ENCODE data around the gene PUM2. TPM values are rescaled to one million over a fixed set of nuclear protein-coding genes. Genes with fewer than 3 reads are reported as not detected.
A peak's percentile ranks its signal among the peaks of the same experiment; 100 is the strongest.

PUM2 gene
- total and polyA plus RNA-seq, 2 experiments from 2014 or later = 13.6 to 18.3 TPM

GRCh38 chr2:20291846-20292408 is 58.7 kb downstream of the PUM2 start:
- no peaks in the 10 kb centered on the region for H3K9me2 ChIP-seq (ENCODE audit: insufficient read depth)
- H3K36me3 ChIP-seq (ENCODE audit: low read depth) = peaks cover 44% of the 10 kb centered on the region
- DNase-seq = no peak
- no peak overlapping the region for H3K9ac ChIP-seq
- no peaks in the 10 kb centered on the region for H3K27me3 ChIP-seq (replicated peaks; ENCODE audit: insufficient read depth)
- H3K79me2 ChIP-seq (ENCODE audit: insufficient read depth) = peaks cover 61% of the 10 kb centered on the region
- TF ChIP-seq EZH2phosphoT487 (IDR thresholded peaks at IDR 0.05; ENCODE audit: insufficient read depth, low read depth) = no peak
- H3K4me1 ChIP-seq (ENCODE audit: insufficient read depth) = peaks cover 25% of the 10 kb centered on the region
- H3F3A ChIP-seq (ENCODE audit: insufficient read depth) = peaks cover 57% of the 10 kb centered on the region
- no peak overlapping the region for H3K4me3 ChIP-seq
- no peak overlapping the region for H2AFZ ChIP-seq
- in situ Hi-C loops (cut with MboI) = no loop called here
- H3K9me3 ChIP-seq (ENCODE audit: low read depth) = no peaks in the 10 kb centered on the region
- no peak overlapping the region for H3K4me2 ChIP-seq (ENCODE audit: unreplicated experiment)
- no peaks in the 10 kb centered on the region for H4K20me1 ChIP-seq (ENCODE audit: insufficient read depth)
- 95 to 98% methylated on average over 13 of the region's 13 CpGs for WGBS, 2 experiments (ENCODE audit: low coverage in 1 of 2, low lambda C conversion rate in 2 of 2, missing lambda C conversion rate in 2 of 2)
- peak overlapping the region; percentile 44 for H3K27ac ChIP-seq

GRCh38 chr2:20291106-20291564 is 59.5 kb downstream of the PUM2 start:
- H3K9ac ChIP-seq = no peak overlapping the region
- peaks cover 61% of the 10 kb centered on the region for H3K79me2 ChIP-seq (ENCODE audit: insufficient read depth)
- no peaks in the 10 kb centered on the region for H3K9me3 ChIP-seq (ENCODE audit: low read depth)
- peak; percentile 95 for DNase-seq
- no peak overlapping the region for H3K4me2 ChIP-seq (ENCODE audit: unreplicated experiment)
- TF ChIP-seq EZH2 (IDR thresholded peaks at IDR 0.05; ENCODE audit: insufficient read depth, poor library complexity, severe bottlenecking) (no peak), EZH2phosphoT487 (IDR thresholded peaks at IDR 0.05; ENCODE audit: insufficient read depth, low read depth) (no peak)
- peaks cover 41% of the 10 kb centered on the region for H3K36me3 ChIP-seq (ENCODE audit: low read depth)
- in situ Hi-C loops (cut with MboI) = no loop called here
- H3K9me2 ChIP-seq (ENCODE audit: insufficient read depth) = no peaks in the 10 kb centered on the region
- H3F3A ChIP-seq (ENCODE audit: insufficient read depth) = peaks cover 57% of the 10 kb centered on the region
- WGBS, 2 experiments (ENCODE audit: low coverage in 1 of 2, low lambda C conversion rate in 2 of 2, missing lambda C conversion rate in 2 of 2) = 83 to 85% methylated on average over 7 of the region's 7 CpGs
- H3K27me3 ChIP-seq (replicated peaks; ENCODE audit: insufficient read depth) = no peaks in the 10 kb centered on the region
- H4K20me1 ChIP-seq (ENCODE audit: insufficient read depth) = no peaks in the 10 kb centered on the region
- H2AFZ ChIP-seq = no peak overlapping the region
- H3K27ac ChIP-seq = peak overlapping the region; percentile 44
- H3K4me1 ChIP-seq (ENCODE audit: insufficient read depth) = peaks cover 25% of the 10 kb centered on the region
- no peak overlapping the region for H3K4me3 ChIP-seq

- 0 out of 2 replicates have a peak overlapping the region, but pooled peaks have one; percentile 6 for H3K4me3 ChIP-seq
- H3K4me1 ChIP-seq (ENCODE audit: insufficient read depth) = peaks cover 25% of the 10 kb centered on the region
- H3K27me3 ChIP-seq (replicated peaks; ENCODE audit: insufficient read depth) = no peaks in the 10 kb centered on the region
- H3K36me3 ChIP-seq (ENCODE audit: low read depth) = peaks cover 31% of the 10 kb centered on the region
- peaks cover 63% of the 10 kb centered on the region for H3K79me2 ChIP-seq (ENCODE audit: insufficient read depth)
- no peaks in the 10 kb centered on the region for H3K9me3 ChIP-seq (ENCODE audit: low read depth)
- 37% methylated on average over 7 of the region's 7 CpGs for WGBS, 2 experiments (ENCODE audit: low coverage in 1 of 2, low lambda C conversion rate in 2 of 2, missing lambda C conversion rate in 2 of 2)
- H2AFZ ChIP-seq = 0 out of 2 replicates have a peak overlapping the region, but pooled peaks have one; percentile 26
- no peaks in the 10 kb centered on the region for H3K9me2 ChIP-seq (ENCODE audit: insufficient read depth)
- TF ChIP-seq EZH2phosphoT487 (IDR thresholded peaks at IDR 0.05; ENCODE audit: insufficient read depth, low read depth) = no peak
- no peak for TF ChIP-seq EZH2 (IDR thresholded peaks at IDR 0.05; ENCODE audit: insufficient read depth, poor library complexity, severe bottlenecking)
- in situ Hi-C loops (cut with MboI) = no loop called here
- DNase-seq = peak; percentile 80
- H3K27ac ChIP-seq = peak overlapping the region; percentile 82
- H3K9ac ChIP-seq = peak overlapping the region; percentile 63
- H3K4me2 ChIP-seq (ENCODE audit: unreplicated experiment) = peak overlapping the region; percentile 57
- H3F3A ChIP-seq (ENCODE audit: insufficient read depth) = peaks cover 54% of the 10 kb centered on the region
- no peaks in the 10 kb centered on the region for H4K20me1 ChIP-seq (ENCODE audit: insufficient read depth)
Observed at GRCh38 chr2:20288642-20289340, 61.9 kb downstream of the PUM2 start.

- Histone ChIP-seq H3K9me2 (ENCODE audit: insufficient read depth) (no peaks in the 10 kb centered on the region), H3F3A (ENCODE audit: insufficient read depth) (peaks cover 8% of the 10 kb centered on the region), H3K27me3 (replicated peaks; ENCODE audit: insufficient read depth) (no peaks in the 10 kb centered on the region), H3K9ac (no peak overlapping the region), H3K4me3 (no peak overlapping the region), H3K4me1 (ENCODE audit: insufficient read depth) (peaks cover 3% of the 10 kb centered on the region), H3K36me3 (ENCODE audit: low read depth) (peaks cover 55% of the 10 kb centered on the region), H3K27ac (no peak overlapping the region), H3K4me2 (ENCODE audit: unreplicated experiment) (no peak overlapping the region), H3K79me2 (ENCODE audit: insufficient read depth) (peaks cover 98% of the 10 kb centered on the region), H3K9me3 (ENCODE audit: low read depth) (no peaks in the 10 kb centered on the region), H4K20me1 (ENCODE audit: insufficient read depth) (no peaks in the 10 kb centered on the region), H2AFZ (no peak overlapping the region)
- in situ Hi-C loops (cut with MboI) = no loop called here
- no peak for DNase-seq
- WGBS, 2 experiments (ENCODE audit: low coverage in 1 of 2, low lambda C conversion rate in 2 of 2, missing lambda C conversion rate in 2 of 2) = 94 to 100% methylated on average over 3 of the region's 3 CpGs
- TF ChIP-seq EZH2phosphoT487 (IDR thresholded peaks at IDR 0.05; ENCODE audit: insufficient read depth, low read depth) = no peak
Observed at GRCh38 chr2:20282916-20283592, 67.6 kb downstream of the PUM2 start.

Measured in GM23248 (cell line).